DND-41 (cell line): ENCODE data around the gene PPP2R2B.

Experiments
- ATAC-seq: fragments of 200-7000 bp; cut with Tn5 transposase; 3 replicates; pipeline ENCODE4 v1.9.1; 2021; ENCODE audit warnings: low read depth; ENCODE audit not compliant: insufficient read depth
- DNase-seq: peaks from one replicate; pipeline ENCODE4 v3.0.0-alpha.2; 2020
- H2AFZ ChIP-seq: 2 replicates; pipeline ENCODE4 v1.6.0; 2012; ENCODE audit warnings: low read depth, low read length
- H3K27ac ChIP-seq: 2 replicates; pipeline ENCODE4 v1.5.1; 2012; ENCODE audit warnings: low read length, inconsistent platforms
- H3K27me3 ChIP-seq: fragments of 200-600 bp; sonication (generic); 2 replicates; pipeline ENCODE4 v1.6.0; 2012; ENCODE audit warnings: low read length, mild to moderate bottlenecking, inconsistent platforms; ENCODE audit not compliant: insufficient read depth, poor library complexity
- H3K36me3 ChIP-seq: 2 replicates; pipeline ENCODE4 v1.5.1; 2012; ENCODE audit warnings: low read length, inconsistent platforms; ENCODE audit not compliant: insufficient read depth
- H3K4me1 ChIP-seq: 2 replicates; pipeline ENCODE4 v1.5.1; 2012; ENCODE audit warnings: mild to moderate bottlenecking, low read length; ENCODE audit not compliant: insufficient read depth
- H3K4me2 ChIP-seq: 2 replicates; pipeline ENCODE4 v1.6.0; 2012; ENCODE audit warnings: mild to moderate bottlenecking, moderate library complexity, low read length, inconsistent platforms; ENCODE audit not compliant: insufficient read depth
- H3K4me3 ChIP-seq, 2 experiments: fragments of 200-600 bp in 1 of 2; shearing (Covaris generic) in 1 of 2; 2 replicates each; pipeline ENCODE4 v1.5.1; 2012 to 2016; ENCODE audit warnings: inconsistent platforms in 2 of 2, low read length in 2 of 2, mild to moderate bottlenecking in 2 of 2, low read depth in 1 of 2, moderate library complexity in 1 of 2
- H3K79me2 ChIP-seq: 2 replicates; pipeline ENCODE4 v1.6.0; 2012; ENCODE audit warnings: low read length, inconsistent platforms; ENCODE audit not compliant: insufficient read depth
- H3K9ac ChIP-seq: 2 replicates; pipeline ENCODE4 v1.6.0; 2012; ENCODE audit warnings: low read depth, mild to moderate bottlenecking, inconsistent platforms, low read length, moderate library complexity
- H3K9me3 ChIP-seq: 2 replicates; pipeline ENCODE4 v1.5.1; 2012; ENCODE audit warnings: low read length, moderate library complexity, mild to moderate bottlenecking, inconsistent platforms; ENCODE audit not compliant: insufficient read depth, severe bottlenecking
- H4K20me1 ChIP-seq: 2 replicates; pipeline ENCODE4 v1.6.0; 2012; ENCODE audit warnings: low read length; ENCODE audit not compliant: insufficient read depth
- CTCF ChIP-seq: IDR thresholded peaks from 2 replicates; pipeline ENCODE4 v1.5.1; 2012; ENCODE audit warnings: borderline replicate concordance, low read length, moderate library complexity, mild to moderate bottlenecking; ENCODE audit not compliant: poor library complexity, severe bottlenecking; ENCODE audit errors: extremely low read depth
- EZH2 ChIP-seq: IDR thresholded peaks from 3 replicates; pipeline ENCODE4 v1.6.1; 2012; ENCODE audit warnings: borderline replicate concordance, low read depth, mild to moderate bottlenecking, moderate library complexity, low read length, inconsistent platforms; ENCODE audit not compliant: severe bottlenecking

PPP2R2B gene

DNA sequence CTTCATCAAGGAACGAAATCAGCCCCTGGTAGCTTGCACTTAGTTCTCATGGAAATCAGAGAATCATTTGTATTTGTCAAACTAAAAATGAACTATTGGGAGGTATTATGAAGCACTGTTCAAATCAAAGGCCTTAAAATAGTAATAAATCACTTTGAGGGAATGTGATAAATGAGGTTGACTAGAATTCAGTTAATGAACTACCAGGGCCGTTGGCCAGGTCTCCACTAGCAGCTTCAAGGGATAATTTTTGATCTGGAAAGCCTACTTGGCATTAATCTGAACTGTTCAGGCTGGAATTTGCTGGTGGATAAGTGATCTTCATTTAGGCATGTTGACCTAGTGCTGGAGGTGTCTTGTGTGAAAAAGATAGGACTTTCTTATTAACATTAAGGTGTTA lies 286.2 kb downstream of the PPP2R2B start:
- no peak for DNase-seq
- no peak for ATAC-seq
- TF ChIP-seq EZH2 (no peak), CTCF (no peak)
- H3K9ac ChIP-seq = no peak overlapping the region
- peaks cover 20% of the 10 kb centered on the region for H3K27me3 ChIP-seq
- no peak overlapping the region for H3K4me3 ChIP-seq
- H3K9me3 ChIP-seq = no peaks in the 10 kb centered on the region
- H3K79me2 ChIP-seq = no peaks in the 10 kb centered on the region
- no peaks in the 10 kb centered on the region for H4K20me1 ChIP-seq
- H3K4me2 ChIP-seq = no peak overlapping the region
- H3K36me3 ChIP-seq = no peaks in the 10 kb centered on the region
- H2AFZ ChIP-seq = no peak overlapping the region
- H3K27ac ChIP-seq = no peak overlapping the region
- no peaks in the 10 kb centered on the region for H3K4me1 ChIP-seq

GRCh38 chr5:146589028-146589345 lies 289.6 kb downstream of the PPP2R2B start:
- H3K36me3 ChIP-seq = no peaks in the 10 kb centered on the region
- no peak overlapping the region for H3K4me2 ChIP-seq
- peaks cover 21% of the 10 kb centered on the region for H3K27me3 ChIP-seq
- H2AFZ ChIP-seq = no peak overlapping the region
- H3K79me2 ChIP-seq = no peaks in the 10 kb centered on the region
- ATAC-seq = no peak
- no peaks in the 10 kb centered on the region for H3K4me1 ChIP-seq
- no peaks in the 10 kb centered on the region for H3K9me3 ChIP-seq
- H3K9ac ChIP-seq = no peak overlapping the region
- DNase-seq = no peak
- no peak for TF ChIP-seq CTCF
- no peak for TF ChIP-seq EZH2
- H4K20me1 ChIP-seq = no peaks in the 10 kb centered on the region
- no peak overlapping the region for H3K4me3 ChIP-seq
- H3K27ac ChIP-seq = no peak overlapping the region

- H3K4me2 ChIP-seq = no peak overlapping the region
- H3K4me3 ChIP-seq = no peak overlapping the region
- no peak for TF ChIP-seq EZH2
- TF ChIP-seq CTCF = no peak
- no peak overlapping the region for H3K9ac ChIP-seq
- no peaks in the 10 kb centered on the region for H3K36me3 ChIP-seq
- H3K79me2 ChIP-seq = no peaks in the 10 kb centered on the region
- H3K27me3 ChIP-seq = peaks cover 21% of the 10 kb centered on the region
- H2AFZ ChIP-seq = no peak overlapping the region
- no peaks in the 10 kb centered on the region for H3K9me3 ChIP-seq
- ATAC-seq (no peak), DNase-seq (no peak)
- no peak overlapping the region for H3K27ac ChIP-seq
- H3K4me1 ChIP-seq = no peaks in the 10 kb centered on the region
- H4K20me1 ChIP-seq = no peaks in the 10 kb centered on the region
Measured at GRCh38 chr5:146588331-146589027, 290.1 kb downstream of the PPP2R2B start.
